ENCODE measurements around the gene TLE1.

TLE1 gene

DNA sequence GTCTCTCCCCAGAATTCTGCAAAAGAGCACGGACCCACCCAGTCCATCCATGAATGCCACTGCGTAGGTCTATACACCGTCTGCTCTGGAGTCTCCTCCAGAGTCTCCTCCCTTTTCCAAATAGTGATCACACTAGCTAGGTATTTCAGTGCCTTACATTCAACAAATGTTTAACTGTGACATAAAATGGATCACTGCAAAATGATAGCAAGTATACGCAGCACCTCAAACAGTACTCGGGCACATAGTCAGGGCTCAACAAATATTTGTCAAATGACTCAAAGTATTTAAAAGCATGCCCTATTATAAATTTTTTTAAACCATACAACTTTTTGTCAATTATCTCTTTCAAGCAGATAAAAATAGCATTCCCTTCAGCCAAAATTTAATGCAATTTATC is 60.5 kb downstream of the TLE1 start:
- no peak overlapping the region for H3K4me3 ChIP-seq (ENCODE audit: low read depth, low read length)
- TF ChIP-seq, protein P1, sequence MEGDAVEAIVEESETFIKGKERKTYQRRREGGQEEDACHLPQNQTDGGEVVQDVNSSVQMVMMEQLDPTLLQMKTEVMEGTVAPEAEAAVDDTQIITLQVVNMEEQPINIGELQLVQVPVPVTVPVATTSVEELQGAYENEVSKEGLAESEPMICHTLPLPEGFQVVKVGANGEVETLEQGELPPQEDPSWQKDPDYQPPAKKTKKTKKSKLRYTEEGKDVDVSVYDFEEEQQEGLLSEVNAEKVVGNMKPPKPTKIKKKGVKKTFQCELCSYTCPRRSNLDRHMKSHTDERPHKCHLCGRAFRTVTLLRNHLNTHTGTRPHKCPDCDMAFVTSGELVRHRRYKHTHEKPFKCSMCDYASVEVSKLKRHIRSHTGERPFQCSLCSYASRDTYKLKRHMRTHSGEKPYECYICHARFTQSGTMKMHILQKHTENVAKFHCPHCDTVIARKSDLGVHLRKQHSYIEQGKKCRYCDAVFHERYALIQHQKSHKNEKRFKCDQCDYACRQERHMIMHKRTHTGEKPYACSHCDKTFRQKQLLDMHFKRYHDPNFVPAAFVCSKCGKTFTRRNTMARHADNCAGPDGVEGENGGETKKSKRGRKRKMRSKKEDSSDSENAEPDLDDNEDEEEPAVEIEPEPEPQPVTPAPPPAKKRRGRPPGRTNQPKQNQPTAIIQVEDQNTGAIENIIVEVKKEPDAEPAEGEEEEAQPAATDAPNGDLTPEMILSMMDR (conservative IDR thresholded peaks at IDR 0.05; ENCODE audit: low read depth, low read length) = no peak
- DNase-seq (ENCODE audit: low read depth) = no peak

DNA sequence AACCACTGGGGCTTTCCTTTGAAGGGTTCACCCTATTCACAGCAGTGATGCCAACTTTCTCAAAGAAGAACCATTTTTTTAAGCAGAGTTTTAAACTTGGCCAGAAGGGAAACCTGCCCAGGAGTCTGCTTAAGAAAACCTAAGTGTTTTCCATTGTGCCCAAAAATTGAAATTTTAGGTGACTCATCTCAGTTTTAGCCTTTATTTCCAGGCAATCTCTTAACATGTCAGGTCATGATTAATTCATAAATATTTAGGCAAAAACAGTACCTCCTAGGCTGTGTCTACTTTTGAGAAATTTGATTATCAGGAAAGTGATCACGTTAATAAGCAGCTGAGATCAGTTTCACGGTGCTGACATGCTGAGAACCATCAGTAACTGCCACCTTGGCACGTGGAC is 61.9 kb downstream of the TLE1 start:
- TF ChIP-seq, protein P1 (conservative IDR thresholded peaks at IDR 0.05; ENCODE audit: low read depth, low read length) = no peak
- no peak for DNase-seq (ENCODE audit: low read depth)
- no peak overlapping the region for H3K4me3 ChIP-seq (ENCODE audit: low read depth, low read length)

DNA sequence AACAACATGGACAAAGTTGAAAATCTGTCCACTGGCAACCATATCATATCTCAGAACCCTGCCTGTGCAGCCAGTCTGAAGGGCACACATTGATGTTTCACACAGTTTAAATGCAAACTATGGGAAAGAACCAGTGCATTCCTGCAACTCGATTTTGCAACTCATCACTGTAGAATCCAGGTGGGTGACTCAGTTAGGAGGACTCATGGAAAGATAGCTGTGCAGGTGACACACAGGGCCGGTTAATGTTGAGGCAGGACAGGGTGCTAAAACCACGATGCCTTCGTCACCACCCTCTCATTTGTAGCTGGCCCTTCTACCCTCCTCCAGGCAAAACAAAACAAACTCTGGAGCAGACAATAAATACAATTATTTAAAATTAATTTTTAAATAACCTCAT is 62.8 kb downstream of the TLE1 start:
- TF ChIP-seq, protein P1 (conservative IDR thresholded peaks at IDR 0.05; ENCODE audit: low read depth, low read length) = no peak
- no peak overlapping the region for H3K4me3 ChIP-seq (ENCODE audit: low read depth, low read length)
- DNase-seq (ENCODE audit: low read depth) = peak; percentile 44

DNA sequence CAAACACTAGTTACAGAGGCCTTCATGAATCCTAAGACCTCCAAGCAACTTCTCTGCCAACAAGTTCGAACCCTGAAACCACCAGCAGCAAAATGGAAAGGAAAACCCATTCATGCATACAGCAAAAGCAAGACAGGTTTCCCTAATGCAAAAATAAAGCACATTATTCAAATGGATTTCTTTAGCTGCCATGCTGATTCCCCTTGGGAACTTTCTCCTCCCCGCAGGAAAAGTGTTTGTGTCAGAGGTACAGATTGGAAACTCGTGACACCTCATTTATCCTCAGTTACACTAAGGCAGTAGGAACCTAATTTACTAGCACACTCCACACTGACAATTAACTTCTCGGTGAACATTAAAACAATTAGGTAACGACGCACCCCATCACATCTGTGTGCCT is 63.4 kb downstream of the TLE1 start:
- TF ChIP-seq, protein P1 (conservative IDR thresholded peaks at IDR 0.05; ENCODE audit: low read depth, low read length) = no peak
- no peak for DNase-seq (ENCODE audit: low read depth)
- H3K4me3 ChIP-seq (ENCODE audit: low read depth, low read length) = no peak overlapping the region

DNA sequence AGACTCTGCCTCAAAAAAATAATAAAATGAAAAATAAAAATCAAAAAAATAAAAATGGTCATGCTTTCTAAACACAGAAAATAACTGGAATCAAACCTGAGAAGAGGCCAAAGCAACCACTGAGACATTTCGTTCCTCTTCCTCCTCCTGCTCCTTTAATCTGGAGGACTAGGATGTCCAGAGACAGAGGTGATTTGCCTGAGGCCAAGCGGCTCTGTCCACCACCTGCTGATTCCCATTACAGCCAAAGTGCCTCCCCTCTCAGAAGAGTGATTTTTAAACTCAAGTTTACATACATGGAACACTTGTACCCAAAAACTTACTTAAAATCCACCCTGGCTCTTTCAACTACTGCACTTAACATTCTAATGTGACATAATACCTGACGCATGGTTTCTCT is 65.6 kb downstream of the TLE1 start:
- no peak for DNase-seq (ENCODE audit: low read depth)
- TF ChIP-seq, protein P1 (conservative IDR thresholded peaks at IDR 0.05; ENCODE audit: low read depth, low read length) = no peak
- no peak overlapping the region for H3K4me3 ChIP-seq (ENCODE audit: low read depth, low read length)

DNA sequence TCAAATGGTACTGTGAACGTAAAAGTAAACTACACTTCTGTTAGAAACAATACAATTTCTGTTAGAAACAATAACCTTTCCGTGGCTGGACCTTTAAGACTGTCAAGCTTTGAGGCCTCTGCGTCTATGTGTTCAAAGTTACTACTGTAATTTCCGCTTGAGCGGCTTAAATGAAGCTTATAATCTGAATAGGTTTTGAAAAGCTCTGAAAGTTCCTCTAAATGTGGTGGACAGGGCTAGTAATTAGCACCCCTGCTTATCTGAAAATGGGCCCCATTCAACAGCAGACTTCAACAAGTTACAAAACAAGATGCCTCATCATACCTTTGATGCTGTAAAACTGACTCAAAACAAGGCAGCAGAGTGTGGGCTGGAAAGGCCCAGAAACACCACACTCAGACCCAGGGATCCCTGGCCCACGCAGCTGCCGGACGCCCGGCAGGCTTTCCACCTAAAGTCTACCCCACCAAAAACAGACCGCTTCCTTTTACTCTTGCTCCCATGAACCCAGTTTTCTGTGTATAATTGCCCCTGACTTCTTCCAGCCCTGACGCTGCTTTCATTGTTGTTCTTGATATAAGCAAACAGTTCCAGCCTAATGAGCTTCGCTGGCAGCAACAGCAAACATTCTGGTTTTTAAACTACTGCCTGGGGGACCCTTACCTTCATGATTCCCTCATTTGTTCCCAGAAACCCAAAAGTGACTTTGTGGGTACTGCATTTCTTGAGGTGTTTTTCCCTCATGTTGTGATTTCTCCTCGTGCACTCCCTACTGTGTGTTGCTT is 66.7 kb downstream of the TLE1 start:
- TF ChIP-seq, protein P1 (conservative IDR thresholded peaks at IDR 0.05; ENCODE audit: low read depth, low read length) = no peak
- no peak for DNase-seq (ENCODE audit: low read depth)
- no peak overlapping the region for H3K4me3 ChIP-seq (ENCODE audit: low read depth, low read length)

DNA sequence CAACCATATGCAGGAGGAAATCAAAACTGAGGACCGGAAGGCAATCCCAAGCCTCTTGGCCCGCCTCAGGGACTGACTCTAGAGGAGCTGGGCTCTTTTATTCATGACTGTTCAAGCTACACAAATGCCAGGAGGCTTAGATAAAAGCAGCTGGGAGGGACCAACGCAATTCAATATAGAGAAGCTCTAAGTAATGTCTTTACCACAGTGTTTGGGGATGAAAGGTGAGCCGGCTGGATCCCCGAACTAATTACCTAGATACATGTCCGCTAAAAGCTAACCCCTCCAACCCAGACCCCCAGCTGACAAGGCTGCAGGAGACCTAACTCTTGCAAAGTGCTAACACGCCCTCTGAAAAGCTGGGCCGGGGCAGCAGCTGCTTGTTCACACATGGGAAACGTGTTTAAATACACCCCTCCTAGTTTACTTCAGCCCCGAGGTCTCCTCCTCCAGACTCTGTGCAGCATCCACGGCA is 67.5 kb downstream of the TLE1 start:
- TF ChIP-seq, protein P1 (conservative IDR thresholded peaks at IDR 0.05; ENCODE audit: low read depth, low read length) = no peak
- no peak for DNase-seq (ENCODE audit: low read depth)
- no peak overlapping the region for H3K4me3 ChIP-seq (ENCODE audit: low read depth, low read length)
